Gastroesophageal sphincter (tissue), 3 donors: ENCODE measurements around the gene KIRREL3.

Experiments used
- EP300 ChIP-seq: sonication (generic); formaldehyde crosslinking; IDR thresholded peaks from one replicate; pipeline ENCODE4 v1.6.1; 2017; ENCODE audit warnings: antibody characterized with exemption, mild to moderate bottlenecking
- TF ChIP-seq, protein P1 (sequence below), 4 experiments: fragments of 200-600 bp in 2 of 4; fragments of 450-650 bp in 2 of 4; sonication (generic) in 1 of 4; IDR thresholded peaks; one replicate each; pipeline ENCODE4 v1.5.1; 2017 to 2019; ENCODE audit warnings: antibody characterized with exemption in 4 of 4, mild to moderate bottlenecking in 2 of 4, moderate library complexity in 2 of 4

GRCh38 chr11:126522152-126522551 is 478.4 kb downstream of the KIRREL3 start:
- TF ChIP-seq, protein P1, sequence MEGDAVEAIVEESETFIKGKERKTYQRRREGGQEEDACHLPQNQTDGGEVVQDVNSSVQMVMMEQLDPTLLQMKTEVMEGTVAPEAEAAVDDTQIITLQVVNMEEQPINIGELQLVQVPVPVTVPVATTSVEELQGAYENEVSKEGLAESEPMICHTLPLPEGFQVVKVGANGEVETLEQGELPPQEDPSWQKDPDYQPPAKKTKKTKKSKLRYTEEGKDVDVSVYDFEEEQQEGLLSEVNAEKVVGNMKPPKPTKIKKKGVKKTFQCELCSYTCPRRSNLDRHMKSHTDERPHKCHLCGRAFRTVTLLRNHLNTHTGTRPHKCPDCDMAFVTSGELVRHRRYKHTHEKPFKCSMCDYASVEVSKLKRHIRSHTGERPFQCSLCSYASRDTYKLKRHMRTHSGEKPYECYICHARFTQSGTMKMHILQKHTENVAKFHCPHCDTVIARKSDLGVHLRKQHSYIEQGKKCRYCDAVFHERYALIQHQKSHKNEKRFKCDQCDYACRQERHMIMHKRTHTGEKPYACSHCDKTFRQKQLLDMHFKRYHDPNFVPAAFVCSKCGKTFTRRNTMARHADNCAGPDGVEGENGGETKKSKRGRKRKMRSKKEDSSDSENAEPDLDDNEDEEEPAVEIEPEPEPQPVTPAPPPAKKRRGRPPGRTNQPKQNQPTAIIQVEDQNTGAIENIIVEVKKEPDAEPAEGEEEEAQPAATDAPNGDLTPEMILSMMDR (IDR thresholded peaks at IDR 0.05), result no peak
- TF ChIP-seq EP300, result no peak
